SK-N-SH treated with all-trans-retinoic acid at 6 μM for 48 hours (cell line): Measurements from ENCODE around the gene C4BPB.

Source experiments
- BACH2 ChIP-seq: fragments of 250-450 bp; sonication (Bioruptor Pico); IDR thresholded peaks from 2 replicates; pipeline ENCODE4 v1.9.0; 2021; ENCODE audit warnings: mild to moderate bottlenecking, borderline replicate concordance
- CREB5 ChIP-seq: fragments of 250-450 bp; sonication (Bioruptor Pico); IDR thresholded peaks from 2 replicates; pipeline ENCODE4 v1.5.1; 2020; ENCODE audit warnings: low read depth, mild to moderate bottlenecking, moderate library complexity
- CSRNP3 ChIP-seq: fragments of 250-450 bp; sonication (Bioruptor Pico); IDR thresholded peaks from 2 replicates; pipeline ENCODE4 v1.5.1; 2021; ENCODE audit warnings: mild to moderate bottlenecking, moderate library complexity
- OSR1 ChIP-seq: fragments of 250-450 bp; sonication (Bioruptor Pico); IDR thresholded peaks from 2 replicates; pipeline ENCODE4 v1.8.0; 2022; ENCODE audit warnings: moderate library complexity, mild to moderate bottlenecking, inconsistent platforms
- PATZ1 ChIP-seq: fragments of 250-450 bp; sonication (Bioruptor Pico); IDR thresholded peaks from 2 replicates; pipeline ENCODE4 v1.8.0; 2020; ENCODE audit warnings: mild to moderate bottlenecking, moderate library complexity, borderline replicate concordance
- PPARA ChIP-seq: fragments of 250-450 bp; sonication (Bioruptor Pico); IDR thresholded peaks from 2 replicates; pipeline ENCODE4 v1.5.0; 2020; ENCODE audit warnings: mild to moderate bottlenecking, borderline replicate concordance
- SNAI2 ChIP-seq: fragments of 250-450 bp; sonication (Bioruptor Pico); IDR thresholded peaks from 2 replicates; pipeline ENCODE4 v1.5.0; 2020; ENCODE audit warnings: mild to moderate bottlenecking, moderate library complexity
- TCF4 ChIP-seq: fragments of 250-450 bp; sonication (Bioruptor Pico); IDR thresholded peaks from 2 replicates; pipeline ENCODE4 v1.8.0; 2021; ENCODE audit warnings: mild to moderate bottlenecking, moderate library complexity, borderline replicate concordance
- TOX ChIP-seq: fragments of 250-450 bp; sonication (Bioruptor Pico); IDR thresholded peaks from 2 replicates; pipeline ENCODE4 v1.8.0; 2021; ENCODE audit warnings: mild to moderate bottlenecking, moderate library complexity, borderline replicate concordance
- TSHZ2 ChIP-seq: fragments of 250-450 bp; sonication (Bioruptor Pico); IDR thresholded peaks from 2 replicates; pipeline ENCODE4 v1.5.0; 2020; ENCODE audit warnings: mild to moderate bottlenecking, moderate library complexity
- ZC3H10 ChIP-seq: fragments of 250-450 bp; sonication (Bioruptor Pico); IDR thresholded peaks from 2 replicates; pipeline ENCODE4 v1.5.1; 2021; ENCODE audit warnings: mild to moderate bottlenecking, moderate library complexity
- ZFP3 ChIP-seq: fragments of 250-450 bp; sonication (Bioruptor Pico); IDR thresholded peaks from 2 replicates; pipeline ENCODE4 v1.5.0; 2020; ENCODE audit warnings: mild to moderate bottlenecking, moderate library complexity

- TF ChIP-seq ZFP3 (CRISPR knock-in tag): no peak
- no peak for TF ChIP-seq TOX (CRISPR knock-in tag)
- TF ChIP-seq CSRNP3 (CRISPR knock-in tag): no peak
- TF ChIP-seq BACH2 (CRISPR knock-in tag): no peak
- TF ChIP-seq TSHZ2 (CRISPR knock-in tag): no peak
- no peak for TF ChIP-seq OSR1 (CRISPR knock-in tag)
- TF ChIP-seq ZC3H10 (CRISPR knock-in tag): no peak
- TF ChIP-seq SNAI2: no peak
- TF ChIP-seq CREB5 (CRISPR knock-in tag): no peak
- no peak for TF ChIP-seq PPARA (CRISPR knock-in tag)
- no peak for TF ChIP-seq TCF4 (CRISPR knock-in tag)
- no peak for TF ChIP-seq PATZ1 (CRISPR knock-in tag)
These were observed 56.9 kb downstream of the C4BPB start for GRCh38 chr1:207145401-207146058.
